Heart right ventricle (tissue), 16 donors: ENCODE results near the gene TMEM183A. TPM values are rescaled to one million over a fixed set of nuclear protein-coding genes. Genes with fewer than 3 reads are reported as not detected.

Experiments
- ATAC-seq, 8 donors: fragments of 200-7000 bp; cut with Tn5 transposase; one replicate each; pipeline ENCODE4 v1.9.1; 2020; ENCODE audit warnings: mild to moderate bottlenecking in 8 of 8, moderate library complexity in 8 of 8, moderate number of reproducible peaks in 1 of 8
- DNase-seq, 2 donors: peaks; one replicate each; pipeline ENCODE4 v3.0.0-alpha.2; 2020
- H3K27ac ChIP-seq, 10 donors: fragments of 200-600 bp; sonication (generic) in 2 of 10; one replicate each; pipeline versions ENCODE4 v1.5.0 to v1.8.0; 2020 to 2022; ENCODE audit warnings: mild to moderate bottlenecking in 3 of 10
- H3K27me3 ChIP-seq, 7 donors: fragments of 200-600 bp; one replicate each; pipeline ENCODE4 v1.8.0; 2021 to 2022; ENCODE audit warnings: mild to moderate bottlenecking in 2 of 7
- H3K36me3 ChIP-seq, 9 donors: fragments of 200-600 bp; sonication (generic) in 1 of 9; one replicate each; pipeline versions ENCODE4 v1.5.0 to v1.8.0; 2020 to 2022; ENCODE audit warnings: mild to moderate bottlenecking in 2 of 9
- H3K4me1 ChIP-seq, 9 donors: fragments of 200-600 bp; sonication (generic) in 1 of 9; one replicate each; pipeline versions ENCODE4 v1.5.0 to v1.8.0; 2020 to 2022; ENCODE audit warnings: mild to moderate bottlenecking in 4 of 9
- H3K4me3 ChIP-seq, 10 donors: fragments of 200-600 bp; sonication (generic) in 2 of 10; one replicate each; pipeline versions ENCODE4 v1.5.0 to v1.8.0; 2020 to 2022; ENCODE audit warnings: mild to moderate bottlenecking in 7 of 10, moderate library complexity in 2 of 10
- H3K9me3 ChIP-seq, 11 donors: fragments of 200-600 bp in 10 of 11; sonication (generic) in 2 of 11; one replicate each; pipeline versions ENCODE4 v1.5.0 to v1.8.0; 2013 to 2022; ENCODE audit warnings: mild to moderate bottlenecking in 2 of 11, control low read depth in 1 of 11, moderate library complexity in 1 of 11
- WGBS, 2 donors: extraction: QIAGEN DNeasy Blood & Tissue Kit; methylation state at CpG; one replicate each; pipeline ENCODE4 v1.1.7; 2013; ENCODE audit warnings: inconsistent platforms in 1 of 2; 5-methylcytosine and 5-hydroxymethylcytosine counted together
- intact Hi-C, 10 donors: fragments of 100-400 bp; cut with DNase I; formaldehyde crosslinking; loops; one replicate each; pipeline versions ENCODE4 v1.11.1 to v1.14.2; 2022
- polyA plus RNA-seq, 2 donors: library from polyadenylated mRNA; stranded (reverse); fragments of 200-250 nt; gene quantifications; one replicate each; pipeline ENCODE4 v1.2.3, GENCODE V29; 2013
- total RNA-seq, 10 donors: library from RNA; stranded (reverse); fragmentation: NEBNext Ultra II Directional in 3 of 10; extraction: Animal tissue kit (Norgen Biotek cat#: 25700) in 3 of 10; gene quantifications; one replicate each; pipeline versions ENCODE4 v1.2.1 to v1.2.4, GENCODE V29; 2021 to 2023
- TF ChIP-seq, protein P1 (sequence below), 9 donors: fragments of 200-600 bp; sonication (generic) in 2 of 9; IDR thresholded peaks; one replicate each; pipeline versions ENCODE4 v1.5.0 to v1.8.0; 2021 to 2022; ENCODE audit warnings: antibody characterized with exemption in 9 of 9, mild to moderate bottlenecking in 5 of 9, moderate library complexity in 1 of 9
- donor health status: Arrhythmogenic right ventricular cardiomyopathy.
- donor health status: ischemic (EF 13 %, LVEDD 7.1; RV severe dilation, severe dysfunction).
- donor health status: healthy with polysubstance abuse.
- donor health status: DM: no; HTN: yes; CAD: no.
- donor health status: DM: no; HTN: no; CAD: no.
- donor health status: ischemic (EF 25% LVEDD 6.9; RV normal size, moderate dysfunction).
- donor health status: ischemic (EF 25% LVEDD 5.7; RV mildly dilated, moderate dysfunction).
- donor health status: healthy.
- donor health status: DM: yes; HTN: yes; CAD: no.
- donor health status: Ischemic cardiomyopathy.
- donor health status: ischemic (EF 35%, LVEDD 5.7; RV mildly dilated, moderate dysfunction).
- donor health status: nonischemic (EF 11% LVEDD 7.7; RV severe dilation, severe dysfunction).
- donor health status: DM: yes; HTN: yes; CAD: no.
- donor health status: PGD.
- donor health status: ischemic (EF 29% LVEDD 5.4; RV normal size, mild dysfunction).
- donor health status: nonischemic (EF 23%, LVEDD 6.1; RV moderate dilation, normal function).

TMEM183A gene
- total and polyA plus RNA-seq, 12 donors = 11.5 to 38.1 (median 21.1) TPM

DNA sequence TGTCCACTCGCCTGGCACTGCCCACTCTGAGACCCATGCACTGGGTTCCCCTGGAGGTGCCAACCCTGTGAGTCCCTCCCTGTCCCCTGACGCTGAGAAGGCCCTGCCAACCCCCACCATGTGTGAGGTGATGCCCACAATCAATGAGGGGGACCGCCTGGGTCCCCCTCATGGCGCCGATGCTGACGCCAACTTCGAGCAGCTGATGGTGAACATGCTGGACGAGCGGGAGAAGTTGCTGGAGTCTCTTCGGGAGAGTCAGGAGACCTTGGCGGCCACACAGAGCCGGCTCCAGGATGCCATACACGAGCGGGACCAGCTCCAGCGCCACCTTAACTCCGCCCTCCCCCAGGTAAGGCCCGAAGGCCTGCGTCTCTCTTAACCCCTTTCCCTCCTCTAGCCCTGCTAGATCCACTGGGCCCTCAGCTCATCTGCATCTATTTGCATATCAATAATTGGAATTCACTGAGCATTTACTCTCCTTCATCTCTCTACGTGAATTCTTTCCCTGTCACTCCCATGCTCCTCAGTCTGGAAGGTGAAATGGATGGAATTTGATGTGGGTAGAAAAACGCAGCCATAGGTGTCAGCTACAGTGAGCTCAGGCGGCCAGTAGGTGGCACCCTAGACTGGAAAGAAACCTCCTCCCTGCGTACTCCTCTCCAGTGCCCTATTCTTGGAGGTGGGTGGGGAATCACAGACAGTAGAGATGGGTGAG, 31.9 kb downstream of the TMEM183A start:
- peaks cover 5 to 76% (median 42%) of the 10 kb centered on the region in 9 donors for H3K4me1 ChIP-seq
- ATAC-seq = peak; percentile 69 to 89 (median 82)
- peak overlapping the region in 1 of 10 donors; percentile 6 for H3K4me3 ChIP-seq
- intact Hi-C loops = loop anchor here (1.0 to 10.0 kb wide), 10 partner anchors 83 to 306 kb away; partner anchors contain the start of gene ADORA1 (in 5 of the 10)
- peak; percentile 73 to 79 for DNase-seq
- no peaks in the 10 kb centered on the region for H3K36me3 ChIP-seq
- peaks cover 0 to 6% (median 0%) of the 10 kb centered on the region in 7 donors for H3K27me3 ChIP-seq
- H3K9me3 ChIP-seq = no peaks in the 10 kb centered on the region
- TF ChIP-seq, protein P1, sequence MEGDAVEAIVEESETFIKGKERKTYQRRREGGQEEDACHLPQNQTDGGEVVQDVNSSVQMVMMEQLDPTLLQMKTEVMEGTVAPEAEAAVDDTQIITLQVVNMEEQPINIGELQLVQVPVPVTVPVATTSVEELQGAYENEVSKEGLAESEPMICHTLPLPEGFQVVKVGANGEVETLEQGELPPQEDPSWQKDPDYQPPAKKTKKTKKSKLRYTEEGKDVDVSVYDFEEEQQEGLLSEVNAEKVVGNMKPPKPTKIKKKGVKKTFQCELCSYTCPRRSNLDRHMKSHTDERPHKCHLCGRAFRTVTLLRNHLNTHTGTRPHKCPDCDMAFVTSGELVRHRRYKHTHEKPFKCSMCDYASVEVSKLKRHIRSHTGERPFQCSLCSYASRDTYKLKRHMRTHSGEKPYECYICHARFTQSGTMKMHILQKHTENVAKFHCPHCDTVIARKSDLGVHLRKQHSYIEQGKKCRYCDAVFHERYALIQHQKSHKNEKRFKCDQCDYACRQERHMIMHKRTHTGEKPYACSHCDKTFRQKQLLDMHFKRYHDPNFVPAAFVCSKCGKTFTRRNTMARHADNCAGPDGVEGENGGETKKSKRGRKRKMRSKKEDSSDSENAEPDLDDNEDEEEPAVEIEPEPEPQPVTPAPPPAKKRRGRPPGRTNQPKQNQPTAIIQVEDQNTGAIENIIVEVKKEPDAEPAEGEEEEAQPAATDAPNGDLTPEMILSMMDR (IDR thresholded peaks at IDR 0.05) = peak; percentile 86 to 95 (median 91)
- H3K27ac ChIP-seq = peak overlapping the region in 8 of 10 donors; percentile 58 to 89 (median 84)
- WGBS, 2 donors = 47 to 49% methylated on average over 22 of the region's 22 CpGs

DNA sequence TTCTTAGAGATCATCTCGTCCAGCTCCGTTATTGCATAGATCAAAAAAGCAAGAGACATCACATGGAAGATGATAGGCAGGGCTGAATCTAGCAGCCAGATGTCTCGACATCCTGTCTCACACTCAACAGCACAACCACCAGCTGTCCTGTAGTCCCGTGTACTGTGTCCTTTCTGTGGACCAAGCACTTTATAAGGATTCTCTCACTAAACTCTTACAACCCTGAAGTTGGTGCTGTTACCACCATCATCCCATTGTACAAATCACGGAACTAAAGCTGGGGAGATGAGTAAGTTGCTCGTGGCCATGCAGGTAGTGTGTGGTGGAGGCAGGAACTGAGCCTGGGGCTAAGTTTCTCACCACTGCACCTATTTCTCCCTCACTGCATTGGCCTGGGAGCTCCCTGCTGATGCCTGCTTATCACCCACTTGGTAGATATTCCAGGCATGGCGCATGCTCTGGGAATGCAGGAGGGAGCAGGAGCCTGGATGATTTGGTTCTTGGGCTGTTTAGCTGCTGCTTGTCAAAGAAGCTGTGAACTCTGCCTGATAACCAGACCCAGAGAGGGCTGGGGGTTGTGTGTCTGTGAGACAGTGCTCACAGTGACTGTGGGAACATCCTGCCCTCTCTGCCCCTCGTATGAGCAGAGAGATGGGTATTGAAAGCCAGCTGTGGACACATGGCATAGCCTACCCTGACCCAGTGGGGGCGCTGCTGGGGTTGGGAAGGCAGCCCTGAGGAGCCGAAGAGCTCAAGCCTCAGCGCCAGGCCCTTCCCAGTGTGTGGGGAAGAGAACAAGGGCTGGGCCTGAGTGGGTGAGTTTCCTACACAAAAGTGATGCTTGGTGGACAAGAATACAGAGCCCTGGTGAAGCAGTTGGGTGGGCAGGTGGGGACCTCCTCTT, 32.7 kb downstream of the TMEM183A start:
- Histone ChIP-seq H3K4me3 (no peak overlapping the region), H3K4me1 (peaks cover 5 to 73% (median 42%) of the 10 kb centered on the region in 9 donors), H3K27ac (peak overlapping the region in 5 of 10 donors; percentile 36 to 61 (median 41)), H3K36me3 (peaks cover 0 to 7% (median 0%) of the 10 kb centered on the region in 9 donors), H3K9me3 (no peaks in the 10 kb centered on the region), H3K27me3 (peaks cover 0 to 6% (median 0%) of the 10 kb centered on the region in 7 donors)
- ATAC-seq = peak in 5 of 8 donors; percentile 12 to 28 (median 25)
- intact Hi-C loops = loop anchor here (1.0 to 10.0 kb wide), 12 partner anchors 77 to 305 kb away; partner anchors contain the start of gene ADORA1 (in 5 of the 10)
- TF ChIP-seq, protein P1 (IDR thresholded peaks at IDR 0.05) = peak in 8 of 9 donors; percentile 18 to 53 (median 42)
- DNase-seq = no peak
- WGBS, 2 donors = 37 to 41% methylated on average over 11 of the region's 11 CpGs

DNA sequence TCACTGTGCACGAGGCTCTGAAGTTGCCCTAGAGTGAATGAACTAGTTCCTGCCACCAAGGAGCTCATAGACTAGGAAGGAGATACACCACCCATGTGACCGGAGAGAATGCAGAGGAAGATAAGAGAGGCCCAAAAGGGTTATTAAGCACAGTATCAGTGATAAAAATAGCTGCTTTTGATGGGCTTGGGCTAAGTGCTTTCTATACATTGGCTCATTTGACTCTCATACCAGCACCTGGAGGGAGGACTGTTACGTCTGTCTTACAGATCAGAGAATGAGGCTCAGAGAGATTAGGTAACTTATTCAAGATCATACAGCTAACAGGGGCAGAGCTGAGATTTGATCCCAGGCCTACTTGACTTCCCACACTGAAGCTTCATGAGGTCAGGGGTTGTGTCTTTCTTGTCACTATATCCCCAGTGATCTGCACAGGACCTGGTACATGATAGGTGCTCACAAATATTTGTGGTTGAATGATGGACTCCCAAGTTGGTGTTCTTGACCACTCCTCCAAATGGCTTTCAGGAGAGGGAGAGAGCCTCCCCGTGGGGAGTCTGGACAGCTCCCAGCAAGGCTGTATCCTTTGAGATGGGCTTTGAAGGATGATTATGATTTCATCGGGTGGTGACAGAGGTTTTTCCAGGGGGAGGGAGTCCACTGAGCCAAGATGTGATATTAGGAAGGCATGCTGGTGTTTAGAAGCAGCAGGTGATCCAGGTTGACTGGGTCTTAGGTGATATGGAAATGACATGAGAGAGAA, 33.5 kb downstream of the TMEM183A start:
- intact Hi-C loops = loop anchor here in 5 of 10 donors (1.0 to 5.0 kb wide), 7 partner anchors 77 to 227 kb away; no protein-coding TSS in a partner anchor
- H3K4me1 ChIP-seq = peaks cover 5 to 64% (median 39%) of the 10 kb centered on the region in 9 donors
- TF ChIP-seq, protein P1 (IDR thresholded peaks at IDR 0.05) = no peak
- WGBS, 2 donors = 30 to 44% methylated on average over 5 of the region's 5 CpGs
- DNase-seq (no peak), ATAC-seq (peak in 1 of 8 donors; percentile 5)
- peaks cover 0 to 15% (median 0%) of the 10 kb centered on the region in 9 donors for H3K36me3 ChIP-seq
- peaks cover 0 to 6% (median 0%) of the 10 kb centered on the region in 7 donors for H3K27me3 ChIP-seq
- H3K27ac ChIP-seq = peak overlapping the region in 5 of 10 donors; percentile 36 to 61 (median 41)
- H3K9me3 ChIP-seq = no peaks in the 10 kb centered on the region
- H3K4me3 ChIP-seq = no peak overlapping the region
